Measurements from ENCODE around the gene ARL2.

DNA sequence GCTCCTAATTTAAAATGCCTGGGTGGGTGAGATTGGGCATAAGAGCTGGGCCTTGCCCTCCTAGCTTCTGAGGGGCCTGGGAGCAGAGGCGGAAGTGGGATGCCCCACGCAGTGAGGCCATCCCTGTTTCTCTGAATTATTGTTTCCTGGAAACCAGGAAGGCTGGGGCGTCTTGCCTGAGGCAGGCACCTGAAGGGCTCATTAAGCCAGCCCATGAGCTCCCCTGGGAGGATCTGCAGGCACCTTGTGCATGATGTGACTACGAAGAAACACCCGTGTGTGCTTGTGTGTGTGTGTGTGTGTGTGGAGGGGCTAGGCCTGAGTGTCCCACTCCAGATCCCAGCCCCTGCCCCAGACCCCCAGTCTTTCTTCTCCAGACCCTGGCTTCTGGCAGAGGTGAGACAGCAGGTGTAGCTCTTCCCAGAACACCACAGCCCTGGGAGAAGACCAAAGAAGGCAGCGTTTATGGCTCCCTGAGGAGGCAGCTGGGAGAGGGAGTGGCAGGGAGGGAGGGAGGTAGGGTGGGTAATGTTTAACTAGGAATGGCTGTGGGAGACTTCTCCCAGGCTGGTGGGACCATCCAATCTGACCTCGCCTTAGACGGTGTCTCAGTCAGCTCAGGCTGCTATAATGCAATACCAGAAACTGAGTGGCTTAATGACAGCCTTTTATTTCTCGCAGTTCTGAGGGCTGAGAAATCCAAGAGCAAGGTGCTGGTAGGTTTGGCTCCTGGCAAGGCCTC is 15.1 kb upstream of the ARL2 start:
- TF ChIP-seq CTCF (IDR thresholded peaks at IDR 0.05) (no peak), POLR2A (IDR thresholded peaks at IDR 0.05) (no peak)
